HL-60 (cell line): Measurements from ENCODE around the gene CASD1.

Source experiments
- DNase-seq, 2 experiments: peaks; one replicate each; pipeline ENCODE4 v3.0.0-alpha.2; 2010 to 2020; ENCODE audit warnings: low read depth in 1 of 2, low spot score in 1 of 2
- H3K27ac ChIP-seq: fragments of 250-450 bp; sonication (Bioruptor Pico); replicated peaks from 2 replicates; pipeline ENCODE4 v1.5.1; 2020; ENCODE audit warnings: mild to moderate bottlenecking, moderate library complexity
- H3K27me3 ChIP-seq: fragments of 250-450 bp; sonication (Bioruptor Pico); 2 replicates; pipeline ENCODE4 v1.5.1; 2021; ENCODE audit warnings: mild to moderate bottlenecking, moderate library complexity; ENCODE audit not compliant: insufficient read depth, poor library complexity, severe bottlenecking
- H3K4me3 ChIP-seq: replicated peaks from 2 replicates; pipeline ENCODE4 v1.5.1; 2011; ENCODE audit warnings: mild to moderate bottlenecking, control low read depth, low read length; ENCODE audit not compliant: insufficient read depth
- CTCF ChIP-seq: IDR thresholded peaks from one replicate; pipeline ENCODE4 v1.5.1; 2011; ENCODE audit warnings: low read length, control low read depth, inconsistent platforms; ENCODE audit not compliant: insufficient read depth
- GABPA ChIP-seq: IDR thresholded peaks from 2 replicates; pipeline ENCODE4 v1.6.1; 2012; ENCODE audit warnings: low read depth
- POLR2AphosphoS5 ChIP-seq: IDR thresholded peaks from 2 replicates; pipeline ENCODE4 v1.6.1; 2012; ENCODE audit warnings: low read depth
- REST ChIP-seq: IDR thresholded peaks from 2 replicates; pipeline ENCODE4 v1.6.1; 2012; ENCODE audit warnings: low read depth; ENCODE audit not compliant: insufficient replicate concordance
- SPI1 ChIP-seq: IDR thresholded peaks from 2 replicates; pipeline ENCODE4 v1.6.1; 2012; ENCODE audit warnings: low read depth, mild to moderate bottlenecking, borderline replicate concordance

CASD1 gene

GRCh38 chr7:94540428-94540827 lies 30.8 kb downstream of the CASD1 start:
- Histone ChIP-seq H3K27me3 (no peaks in the 10 kb centered on the region), H3K4me3 (no peak overlapping the region), H3K27ac (no peak overlapping the region)
- no peak for DNase-seq
- no peak for TF ChIP-seq POLR2AphosphoS5
- TF ChIP-seq REST = no peak
- no peak for TF ChIP-seq SPI1
- no peak for TF ChIP-seq GABPA
- no peak for TF ChIP-seq CTCF

- no peak overlapping the region for H3K4me3 ChIP-seq
- no peak overlapping the region for H3K27ac ChIP-seq
- no peaks in the 10 kb centered on the region for H3K27me3 ChIP-seq
- DNase-seq = no peak
- TF ChIP-seq GABPA (no peak), POLR2AphosphoS5 (no peak), SPI1 (no peak), CTCF (no peak), REST (no peak)
Measured at GRCh38 chr7:94547126-94547525, 37.5 kb downstream of the CASD1 start.

- no peak for DNase-seq
- no peak overlapping the region for H3K27ac ChIP-seq
- no peak overlapping the region for H3K4me3 ChIP-seq
- TF ChIP-seq GABPA (no peak), REST (no peak), POLR2AphosphoS5 (no peak), SPI1 (no peak), CTCF (no peak)
- no peaks in the 10 kb centered on the region for H3K27me3 ChIP-seq
Measured at GRCh38 chr7:94556028-94556427, 46.4 kb downstream of the CASD1 start.
